ENCODE results near the gene RRAS2.

RRAS2 gene

GRCh38 chr11:14330881-14331280 lies 28.1 kb downstream of the RRAS2 start:
- H3K4me3 ChIP-seq (ENCODE audit: low read length), result no peak overlapping the region
- TF ChIP-seq, protein P1, sequence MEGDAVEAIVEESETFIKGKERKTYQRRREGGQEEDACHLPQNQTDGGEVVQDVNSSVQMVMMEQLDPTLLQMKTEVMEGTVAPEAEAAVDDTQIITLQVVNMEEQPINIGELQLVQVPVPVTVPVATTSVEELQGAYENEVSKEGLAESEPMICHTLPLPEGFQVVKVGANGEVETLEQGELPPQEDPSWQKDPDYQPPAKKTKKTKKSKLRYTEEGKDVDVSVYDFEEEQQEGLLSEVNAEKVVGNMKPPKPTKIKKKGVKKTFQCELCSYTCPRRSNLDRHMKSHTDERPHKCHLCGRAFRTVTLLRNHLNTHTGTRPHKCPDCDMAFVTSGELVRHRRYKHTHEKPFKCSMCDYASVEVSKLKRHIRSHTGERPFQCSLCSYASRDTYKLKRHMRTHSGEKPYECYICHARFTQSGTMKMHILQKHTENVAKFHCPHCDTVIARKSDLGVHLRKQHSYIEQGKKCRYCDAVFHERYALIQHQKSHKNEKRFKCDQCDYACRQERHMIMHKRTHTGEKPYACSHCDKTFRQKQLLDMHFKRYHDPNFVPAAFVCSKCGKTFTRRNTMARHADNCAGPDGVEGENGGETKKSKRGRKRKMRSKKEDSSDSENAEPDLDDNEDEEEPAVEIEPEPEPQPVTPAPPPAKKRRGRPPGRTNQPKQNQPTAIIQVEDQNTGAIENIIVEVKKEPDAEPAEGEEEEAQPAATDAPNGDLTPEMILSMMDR (conservative IDR thresholded peaks at IDR 0.05; ENCODE audit: low read length), result no peak
- DNase-seq (ENCODE audit: low read depth), result no peak

GRCh38 chr11:14329702-14330101 lies 29.3 kb downstream of the RRAS2 start:
- TF ChIP-seq, protein P1 (conservative IDR thresholded peaks at IDR 0.05; ENCODE audit: low read length), result no peak
- no peak overlapping the region for H3K4me3 ChIP-seq (ENCODE audit: low read length)

GRCh38 chr11:14327116-14327515 lies 31.9 kb downstream of the RRAS2 start:
- DNase-seq (ENCODE audit: low read depth), result peak; percentile 24
- no peak overlapping the region for H3K4me3 ChIP-seq (ENCODE audit: low read length)
- TF ChIP-seq, protein P1 (conservative IDR thresholded peaks at IDR 0.05; ENCODE audit: low read length), result no peak

More at GRCh38 chr11:14329702-14330101, 29.3 kb downstream of the RRAS2 start:
- DNase-seq (ENCODE audit: low read depth), result no peak

- H3K4me3 ChIP-seq (ENCODE audit: low read length), result no peak overlapping the region
- no peak for DNase-seq (ENCODE audit: low read depth)
- TF ChIP-seq, protein P1 (conservative IDR thresholded peaks at IDR 0.05; ENCODE audit: low read length), result no peak
These were observed 35.8 kb downstream of the RRAS2 start for GRCh38 chr11:14323118-14323676.

- H3K4me3 ChIP-seq (ENCODE audit: low read length), result no peak overlapping the region
These were observed 36.5 kb downstream of the RRAS2 start for GRCh38 chr11:14322510-14322909.

DNA sequence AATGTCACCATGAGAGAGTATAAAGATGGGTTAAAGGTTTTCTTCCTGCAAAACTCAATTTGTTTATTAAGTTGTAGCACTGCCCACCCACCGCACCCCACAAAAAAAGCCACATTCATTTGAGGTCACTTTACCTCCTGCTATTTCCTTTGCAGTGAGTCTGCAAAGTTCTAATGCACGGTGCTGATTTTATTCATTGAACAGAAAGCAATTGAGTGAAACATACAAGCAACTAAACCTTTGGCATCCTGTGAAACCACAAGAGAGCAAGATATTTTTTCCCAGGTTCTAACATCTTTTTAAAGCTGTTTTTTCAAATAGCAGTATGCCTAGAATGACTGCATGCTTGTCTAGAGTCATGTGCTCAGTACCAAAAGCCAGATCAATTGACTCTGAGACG lies 39.0 kb downstream of the RRAS2 start:
- H3K4me3 ChIP-seq (ENCODE audit: low read length), result no peak overlapping the region
- TF ChIP-seq, protein P1 (conservative IDR thresholded peaks at IDR 0.05; ENCODE audit: low read length), result no peak
- DNase-seq (ENCODE audit: low read depth), result peak; percentile 24

More at GRCh38 chr11:14322510-14322909, 36.5 kb downstream of the RRAS2 start:
- DNase-seq (ENCODE audit: low read depth), result no peak
- TF ChIP-seq, protein P1 (conservative IDR thresholded peaks at IDR 0.05; ENCODE audit: low read length), result no peak

DNA sequence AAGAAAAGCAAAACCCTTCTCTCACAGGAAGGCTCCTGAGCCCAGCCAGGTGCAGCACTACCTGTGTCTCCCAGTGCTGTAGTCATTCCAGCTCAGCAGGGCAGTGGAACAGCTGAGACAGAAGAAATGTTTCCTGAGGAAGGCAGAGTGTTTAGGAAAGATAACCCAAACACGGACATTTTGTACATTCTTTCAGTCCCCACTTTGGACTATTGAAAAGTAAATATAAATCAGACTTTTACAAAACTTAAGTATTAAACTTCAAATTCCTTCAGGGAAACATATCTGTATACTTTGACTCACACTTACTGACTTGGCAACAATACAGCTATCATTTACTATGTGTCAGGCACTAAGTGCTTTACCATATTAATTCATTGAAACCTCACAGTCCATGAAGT lies 40.4 kb downstream of the RRAS2 start:
- TF ChIP-seq, protein P1 (conservative IDR thresholded peaks at IDR 0.05; ENCODE audit: low read length), result no peak
- peak; percentile 11 for DNase-seq (ENCODE audit: low read depth)
- H3K4me3 ChIP-seq (ENCODE audit: low read length), result no peak overlapping the region
